ENCODE results near the gene ME3. TPM values are rescaled to one million over a fixed set of nuclear protein-coding genes. Genes with fewer than 3 reads are reported as not detected.

The ME3 gene
- total RNA-seq, 1 donor from 2014 or later = 28.9 TPM

GRCh38 chr11:86513746-86514373 is 158.6 kb downstream of the ME3 start:
- ATAC-seq (no peak), DNase-seq (ENCODE audit: missing footprints) (no peak)
- intact Hi-C loops (cut with DNase I) = no loop called here

DNA sequence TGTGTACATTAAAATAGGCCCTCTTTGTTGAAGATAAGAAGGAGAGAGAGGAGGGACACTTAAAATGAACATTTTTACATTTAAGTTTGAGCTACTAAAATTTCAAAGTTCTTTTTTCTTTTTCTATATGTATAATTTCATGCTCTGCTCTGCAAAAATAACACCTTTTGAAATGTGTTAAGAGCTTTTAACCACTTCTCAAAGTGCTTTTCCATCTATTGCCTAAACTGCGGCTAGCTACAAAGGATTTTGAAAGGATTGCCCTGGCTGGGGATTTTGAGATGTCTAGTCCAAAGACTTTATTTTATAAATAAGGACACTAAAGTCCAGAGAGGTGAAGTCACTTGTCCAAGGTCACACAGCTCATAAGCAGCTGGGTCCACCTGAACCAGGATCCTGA is 159.3 kb downstream of the ME3 start:
- ATAC-seq (no peak), DNase-seq (ENCODE audit: missing footprints) (no peak)
- intact Hi-C loops (cut with DNase I) = no loop called here

DNA sequence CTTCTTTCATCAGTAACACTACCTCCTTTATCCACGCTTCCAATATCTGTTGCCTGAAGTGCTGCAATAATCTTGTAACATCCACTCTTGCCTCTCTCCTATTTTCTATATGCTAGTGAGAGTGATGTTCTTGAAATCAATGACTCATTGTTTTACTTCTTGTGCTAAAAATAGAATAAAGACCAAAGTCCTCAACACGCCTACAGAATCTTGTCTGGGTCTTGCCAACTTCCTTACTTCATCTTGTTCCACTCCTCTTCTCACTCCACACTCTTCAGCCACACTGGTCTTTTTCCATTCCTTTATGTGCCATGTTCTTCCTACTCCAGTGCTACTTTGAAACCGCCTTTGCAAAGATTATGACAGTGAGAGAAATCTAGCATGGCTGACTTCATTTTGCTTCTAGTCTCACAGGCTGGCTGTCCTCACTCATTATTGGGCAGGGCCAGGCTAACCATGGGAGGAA is 161.3 kb downstream of the ME3 start:
- intact Hi-C loops (cut with DNase I) = no loop called here
- DNase-seq (ENCODE audit: missing footprints) (no peak), ATAC-seq (no peak)

DNA sequence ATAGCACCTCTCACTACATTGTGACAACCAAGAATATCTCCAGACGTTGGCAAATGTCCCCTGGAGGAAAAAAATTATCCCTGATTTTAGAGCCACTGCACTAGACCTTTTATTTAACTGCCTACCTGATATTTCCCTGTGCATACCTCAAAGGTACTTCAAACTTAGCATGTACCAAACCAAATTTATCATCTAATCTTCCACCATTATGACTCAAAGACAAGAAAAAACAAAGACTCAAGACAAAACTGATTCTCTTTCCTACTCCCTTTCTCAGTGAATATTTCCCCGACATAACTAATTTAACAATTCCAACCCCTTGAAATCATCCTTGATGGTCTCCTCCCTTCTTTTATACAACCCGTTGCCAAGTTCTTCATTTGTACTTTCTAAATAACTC is 161.7 kb downstream of the ME3 start:
- intact Hi-C loops (cut with DNase I) = no loop called here
- no peak for DNase-seq (ENCODE audit: missing footprints)
- no peak for ATAC-seq

- DNase-seq (ENCODE audit: missing footprints) (no peak), ATAC-seq (no peak)
- intact Hi-C loops (cut with DNase I) = no loop called here
Observed at GRCh38 chr11:86510097-86510496, 162.3 kb downstream of the ME3 start.

DNA sequence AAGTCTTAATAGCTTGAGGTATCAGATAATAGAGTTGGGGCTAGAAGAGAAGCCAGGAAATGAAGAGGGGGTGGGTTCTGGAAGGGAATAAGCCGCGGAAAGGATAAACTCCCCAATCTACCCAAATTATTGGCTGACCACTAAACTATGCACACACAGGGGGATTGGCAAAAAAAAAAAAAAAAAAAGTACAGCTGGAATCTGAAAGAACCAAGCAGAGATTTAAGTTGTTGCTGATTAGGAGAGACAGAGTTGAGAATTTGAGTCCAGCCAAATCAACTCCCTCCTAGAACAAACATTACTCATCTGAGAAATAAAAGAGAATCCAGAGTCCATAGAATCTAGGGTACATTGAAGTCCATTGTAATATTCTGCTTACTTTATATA is 162.8 kb downstream of the ME3 start:
- intact Hi-C loops (cut with DNase I) = no loop called here
- ATAC-seq (peak; percentile 38), DNase-seq (ENCODE audit: missing footprints) (no peak)

DNA sequence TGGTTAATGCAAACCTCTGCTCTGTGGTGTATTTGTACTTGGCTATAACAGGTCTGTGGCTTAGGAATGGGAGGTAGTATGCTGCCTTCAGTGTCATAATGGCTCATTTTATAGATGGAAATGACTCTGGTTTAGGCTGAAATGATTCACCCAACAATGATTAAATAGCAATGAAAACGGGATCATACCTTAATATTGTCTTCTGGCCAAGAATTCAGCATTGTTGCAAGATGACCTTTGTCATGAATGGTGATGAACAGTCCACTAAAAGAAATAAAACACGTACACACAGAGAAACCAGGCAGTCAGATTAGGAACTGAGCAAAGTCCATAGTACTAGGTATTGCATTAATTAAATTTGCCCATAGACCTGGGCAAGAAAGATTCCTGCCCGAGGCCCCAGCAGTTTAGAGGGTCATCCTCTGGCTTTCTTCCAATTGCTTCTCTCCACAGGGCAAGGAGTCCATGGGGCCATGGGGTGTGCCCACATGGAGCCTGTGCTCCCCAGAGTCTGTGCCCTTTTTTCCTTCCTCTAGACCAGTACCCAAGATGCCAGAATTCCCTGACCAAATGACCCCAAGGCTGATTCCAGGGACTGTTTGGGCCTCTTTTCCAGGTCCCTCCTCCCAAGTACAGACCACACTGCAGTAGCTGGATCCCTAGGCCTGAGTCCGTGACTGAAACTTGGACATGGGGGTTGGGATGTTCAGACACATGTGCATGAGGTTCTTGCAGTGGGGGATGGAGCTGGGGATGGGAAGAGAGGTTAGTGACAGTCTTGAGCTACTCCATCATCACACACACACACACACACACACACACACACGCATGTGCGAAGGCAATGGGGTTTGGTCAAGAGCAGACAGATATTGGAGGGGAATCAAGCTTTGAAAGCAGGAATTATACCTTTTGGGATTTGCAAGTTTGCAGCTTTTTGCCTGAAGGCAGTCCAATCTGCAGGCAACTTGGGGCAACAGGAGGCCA is 163.5 kb downstream of the ME3 start:
- ATAC-seq (peak; percentile 25), DNase-seq (ENCODE audit: missing footprints) (no peak)
- intact Hi-C loops (cut with DNase I) = no loop called here

- intact Hi-C loops (cut with DNase I) = no loop called here
- DNase-seq (ENCODE audit: missing footprints) (no peak), ATAC-seq (no peak)
Observed at GRCh38 chr11:86507249-86507845, 165.1 kb downstream of the ME3 start.

DNA sequence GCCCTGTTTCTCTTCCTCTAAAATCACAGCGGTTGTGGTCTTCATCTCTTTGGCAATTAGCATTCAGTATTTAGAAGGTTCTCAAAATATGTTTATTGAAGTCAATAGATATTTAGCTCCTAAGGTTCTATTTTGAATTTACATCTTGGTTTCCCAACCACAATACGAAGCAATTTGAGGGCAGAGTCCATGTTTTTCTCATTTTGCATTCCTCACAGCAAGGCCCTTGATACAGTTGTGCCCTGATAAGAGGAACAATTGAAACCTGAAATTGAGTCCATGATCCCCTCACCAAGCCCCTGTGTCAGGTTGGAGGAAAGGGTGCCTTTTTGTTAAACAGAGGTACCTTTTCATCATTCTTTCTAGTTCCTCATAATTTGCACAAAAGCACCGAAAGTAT is 166.2 kb downstream of the ME3 start:
- intact Hi-C loops (cut with DNase I) = no loop called here
- no peak for DNase-seq (ENCODE audit: missing footprints)
- ATAC-seq = no peak

GRCh38 chr11:86503131-86503530 is 169.3 kb downstream of the ME3 start:
- ATAC-seq (no peak), DNase-seq (ENCODE audit: missing footprints) (no peak)
- intact Hi-C loops (cut with DNase I) = no loop called here

DNA sequence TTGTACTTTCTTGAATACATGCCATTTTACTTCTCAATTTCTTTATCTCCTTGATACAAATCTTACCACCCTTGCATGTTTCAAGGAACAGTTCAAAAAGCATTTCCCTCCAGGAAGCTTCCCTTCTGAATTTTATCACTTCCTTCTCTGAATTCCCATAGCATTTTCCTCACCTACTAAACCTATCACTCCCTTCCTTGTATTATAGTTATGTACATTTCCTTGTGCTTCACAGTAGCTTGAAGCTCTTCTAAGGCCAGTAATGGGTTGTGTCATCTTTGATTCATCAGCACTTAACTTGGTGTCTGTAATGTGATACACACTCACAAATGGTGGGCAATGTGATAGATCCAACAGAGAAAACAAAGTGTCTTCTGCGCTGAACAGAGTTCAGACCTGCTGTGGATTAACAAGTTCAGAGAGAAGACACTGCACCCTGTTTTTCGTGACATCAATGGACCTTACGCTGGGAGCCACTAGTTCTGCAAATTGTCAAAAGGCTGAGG is 170.2 kb downstream of the ME3 start:
- intact Hi-C loops (cut with DNase I) = no loop called here
- DNase-seq (ENCODE audit: missing footprints) = no peak
- no peak for ATAC-seq

GRCh38 chr11:86500500-86501140 is 171.8 kb downstream of the ME3 start:
- DNase-seq (ENCODE audit: missing footprints) = no peak
- no peak for ATAC-seq
- intact Hi-C loops (cut with DNase I) = no loop called here

- no peak for DNase-seq (ENCODE audit: missing footprints)
- no peak for ATAC-seq
- intact Hi-C loops (cut with DNase I) = no loop called here
Observed at GRCh38 chr11:86499723-86500129, 172.7 kb downstream of the ME3 start.

DNA sequence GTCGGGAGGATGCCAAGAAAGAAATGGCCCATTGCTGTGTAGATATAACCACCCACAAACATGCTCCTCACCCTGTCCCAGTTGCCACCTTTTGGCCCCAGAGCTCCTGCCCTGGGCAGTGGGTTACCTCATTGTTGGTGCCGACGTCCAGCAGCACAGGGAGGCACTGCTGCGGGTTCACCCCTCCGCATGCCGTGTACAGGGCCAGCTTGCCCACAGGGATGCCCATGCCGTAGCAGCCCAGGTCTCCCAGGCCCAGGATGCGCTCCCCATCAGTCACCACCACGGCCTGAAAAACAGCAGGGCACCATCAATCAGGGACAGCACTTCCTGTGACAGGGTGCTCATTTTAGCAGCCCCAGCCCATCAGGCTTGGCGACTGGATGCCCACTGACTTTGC is 174.6 kb downstream of the ME3 start:
- intact Hi-C loops (cut with DNase I) = no loop called here
- DNase-seq (ENCODE audit: missing footprints) (no peak), ATAC-seq (no peak)

GRCh38 chr11:86497310-86497709 is 175.1 kb downstream of the ME3 start:
- DNase-seq (ENCODE audit: missing footprints) = no peak
- ATAC-seq = no peak
- intact Hi-C loops (cut with DNase I) = no loop called here

DNA sequence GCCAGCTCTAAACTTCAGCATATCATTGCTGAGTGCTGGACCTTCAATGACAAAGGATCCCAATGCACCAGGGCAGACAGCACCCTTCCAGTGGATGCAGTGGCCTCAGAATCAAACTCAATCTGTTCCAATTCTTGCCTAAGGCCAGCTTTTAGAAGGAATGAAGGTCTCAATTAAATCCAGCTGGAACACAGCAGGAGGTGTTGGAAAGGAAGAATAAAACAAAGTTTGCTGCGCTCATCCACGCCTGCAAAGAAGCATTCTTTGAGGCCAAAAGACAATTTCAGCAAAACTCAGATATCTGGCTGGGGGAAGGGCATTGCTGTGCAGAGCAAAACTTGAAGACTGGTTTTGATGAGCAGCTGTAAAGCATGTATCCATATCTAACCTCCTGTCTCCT is 177.1 kb downstream of the ME3 start:
- ATAC-seq = no peak
- intact Hi-C loops (cut with DNase I) = no loop called here
- DNase-seq (ENCODE audit: missing footprints) = no peak

GRCh38 chr11:86492370-86493010 is 179.9 kb downstream of the ME3 start:
- DNase-seq (ENCODE audit: missing footprints) (no peak), ATAC-seq (peak; percentile 31)
- intact Hi-C loops (cut with DNase I) = no loop called here

GRCh38 chr11:86491027-86491426 is 181.4 kb downstream of the ME3 start:
- intact Hi-C loops (cut with DNase I) = no loop called here
- no peak for DNase-seq (ENCODE audit: missing footprints)
- no peak for ATAC-seq

- intact Hi-C loops (cut with DNase I) = no loop called here
- no peak for DNase-seq (ENCODE audit: missing footprints)
- no peak for ATAC-seq
Observed at GRCh38 chr11:86490582-86490981, 181.8 kb downstream of the ME3 start.
